GM12878 (cell line): ENCODE data around the gene TRIM3.

Experiments used
- ATF7 ChIP-seq: fragments of 450-650 bp; IDR thresholded peaks from 2 replicates; pipeline ENCODE4 v1.6.1; 2016; ENCODE audit warnings: low read depth, mild to moderate bottlenecking
- CTCF ChIP-seq, 3 experiments: IDR thresholded peaks in 2 of 3; conservative IDR thresholded peaks in 1 of 3; 2 replicates each; pipeline ENCODE4 v1.5.1; 2011; ENCODE audit warnings: low read depth in 3 of 3, low read length in 3 of 3, mild to moderate bottlenecking in 3 of 3, control low read depth in 2 of 3, moderate library complexity in 2 of 3, inconsistent platforms in 1 of 3, mixed read lengths in 1 of 3; ENCODE audit not compliant: control insufficient read depth in 2 of 3, insufficient read depth in 1 of 3; ENCODE audit errors: extremely low read depth in 1 of 3

- TF ChIP-seq CTCF (IDR thresholded peaks at IDR 0.05 in 2 of 3, conservative IDR thresholded peaks at IDR 0.05 in 1 of 3; ENCODE audit: control insufficient read depth in 2 of 3, extremely low read depth in 1 of 3, insufficient read depth in 1 of 3, low read depth in 3 of 3, low read length in 3 of 3) (no peak), ATF7 (no peak)
Observed at GRCh38 chr11:6468712-6469495, 4.8 kb downstream of the TRIM3 start.
